ENCODE measurements around the gene GKN1. TPM values are rescaled to one million over a fixed set of nuclear protein-coding genes. Genes with fewer than 3 reads are reported as not detected.

Gene GKN1
- total RNA-seq (2021): not detected in 2 replicates
- long read RNA-seq: 0 reads

GRCh38 chr2:68974251-68974650 is at the start of gene GKN1:
TSS of gene GKN1 (plus strand) at chr2:68974636. CDS start at chr2:68974678, 42 bp downstream.
- Histone ChIP-seq H3K79me1 (ENCODE audit: insufficient read depth, low read depth, low read length, poor library complexity, severe bottlenecking) (no peaks in the 10 kb centered on the region), H3T11ph (ENCODE audit: low read length) (no peak within 1 kb of the TSS), H4K20me1 (ENCODE audit: control insufficient read depth, insufficient read depth, insufficient read length) (no peaks in the 10 kb centered on the region), H4K91ac (ENCODE audit: insufficient read length, low read depth, low read length) (no peak within 1 kb of the TSS), H3K56ac (ENCODE audit: insufficient read length, low read depth, low read length) (no peak within 1 kb of the TSS), H3K9me3 (ENCODE audit: control insufficient read depth, low read depth, low read length) (no peaks in the 10 kb centered on the region), H2BK5ac (ENCODE audit: insufficient read length, low read length) (no peak within 1 kb of the TSS), H4K8ac (replicated peaks; ENCODE audit: insufficient read length, low read depth, low read length) (no peak within 1 kb of the TSS), H3K79me2 (ENCODE audit: insufficient read depth, low read length) (no peaks in the 10 kb centered on the region), H3K4ac (ENCODE audit: low read depth, low read length) (no peak within 1 kb of the TSS), H2AFZ (ENCODE audit: low read length) (no peak within 1 kb of the TSS), H3K4me1 (ENCODE audit: insufficient read depth, low read length) (no peaks in the 10 kb centered on the region), H3K4me2 (ENCODE audit: insufficient read depth, insufficient read length, low read length) (no peak within 1 kb of the TSS), H4K5ac (ENCODE audit: insufficient read length, low read depth, low read length) (no peak within 1 kb of the TSS), H2BK120ac (ENCODE audit: low read depth, low read length, poor library complexity, severe bottlenecking) (no peak within 1 kb of the TSS), H2BK12ac (ENCODE audit: insufficient read length, low read depth, low read length) (no peak within 1 kb of the TSS), H2BK15ac (ENCODE audit: low read depth, low read length) (no peak within 1 kb of the TSS), H2BK20ac (ENCODE audit: low read depth, low read length, poor library complexity, severe bottlenecking) (no peak within 1 kb of the TSS), H3K27ac (ENCODE audit: insufficient read length, low read depth, low read length) (no peak within 1 kb of the TSS), H3K27me3 (ENCODE audit: insufficient read depth, low read length) (no peaks in the 10 kb centered on the region), H3K14ac (ENCODE audit: insufficient read depth, low read length) (no peak within 1 kb of the TSS), H3K9ac (ENCODE audit: extremely low read depth, insufficient read length, low read length) (no peak within 1 kb of the TSS), H3K18ac (ENCODE audit: insufficient read length, low read depth, low read length) (no peak within 1 kb of the TSS), H3K23ac (ENCODE audit: insufficient read length, low read depth, low read length) (no peak within 1 kb of the TSS), H2AK5ac (ENCODE audit: insufficient read length, low read length) (no peak within 1 kb of the TSS), H3K23me2 (ENCODE audit: insufficient read length, low read depth, low read length, poor library complexity, severe bottlenecking) (no peaks in the 10 kb centered on the region)
- Mint-ChIP-seq H3K27ac (no peak within 1 kb of the TSS), H3K9me3 (no peaks in the 10 kb centered on the region), H3K4me3 (no peak within 1 kb of the TSS), H3K36me3 (ENCODE audit: insufficient read depth in 1 of 3, low read depth in 3 of 3) (no peaks in the 10 kb centered on the region), H3K4me1 (peaks cover 8 to 10% of the 10 kb centered on the region in 2 experiments), H3K27me3 (ENCODE audit: low read depth) (peaks cover 8% of the 10 kb centered on the region)
- DNase-seq: no peak
- TF ChIP-seq CTCF (conservative IDR thresholded peaks at IDR 0.05): no peak
- no CpG with 5 or more reads among the region's 3 CpGs for WGBS (ENCODE audit: extremely low coverage, insufficient read length, low lambda C conversion rate)
